A549 (cell line): ENCODE measurements around the gene SNX15.

Source experiments
- CTCF ChIP-seq: fragments of >200 bp; sonication (Bioruptor Twin); formaldehyde crosslinking; IDR thresholded peaks from 3 replicates; pipeline ENCODE4 v1.5.1; 2016
- HDAC2 ChIP-seq: fragments of 200-600 bp; sonication (generic); IDR thresholded peaks from 2 replicates; pipeline ENCODE4 v1.6.1; 2016
- MAZ ChIP-seq: fragments of 150-350 bp; IDR thresholded peaks from 2 replicates; pipeline ENCODE4 v1.6.1; 2014; ENCODE audit warnings: antibody characterized with exemption, low read depth, low read length, borderline replicate concordance
- NPAS2 ChIP-seq: fragments of 250-450 bp; sonication (Bioruptor Pico); IDR thresholded peaks from 2 replicates; pipeline ENCODE4 v1.8.0; 2022; ENCODE audit warnings: mild to moderate bottlenecking, moderate library complexity, borderline replicate concordance
- PBX3 ChIP-seq: IDR thresholded peaks from 2 replicates; pipeline ENCODE4 v1.6.1; 2012
- REST ChIP-seq: fragments of 200-600 bp; sonication (generic); IDR thresholded peaks from 2 replicates; pipeline ENCODE4 v1.6.1; 2016; ENCODE audit warnings: antibody characterized with exemption, mild to moderate bottlenecking, moderate library complexity
- SMC3 ChIP-seq: fragments of >200 bp; sonication (Bioruptor Twin); formaldehyde crosslinking; IDR thresholded peaks from 3 replicates; pipeline ENCODE4 v1.6.1; 2018; ENCODE audit warnings: inconsistent platforms
- ZNF302 ChIP-seq: fragments of 250-450 bp; sonication (Bioruptor Pico); IDR thresholded peaks from 2 replicates; pipeline ENCODE4 v1.9.0; 2021; ENCODE audit warnings: inconsistent platforms, mild to moderate bottlenecking, moderate library complexity

- TF ChIP-seq PBX3 (no peak), CTCF (no peak), MAZ (no peak), ZNF302 (no peak), NPAS2 (CRISPR knock-in tag) (no peak), HDAC2 (no peak), SMC3 (no peak), REST (no peak)
Measured at GRCh38 chr11:65059959-65060824, 33.0 kb downstream of the SNX15 start.
